ENCODE data around the gene PAQR8.

PAQR8 gene

DNA sequence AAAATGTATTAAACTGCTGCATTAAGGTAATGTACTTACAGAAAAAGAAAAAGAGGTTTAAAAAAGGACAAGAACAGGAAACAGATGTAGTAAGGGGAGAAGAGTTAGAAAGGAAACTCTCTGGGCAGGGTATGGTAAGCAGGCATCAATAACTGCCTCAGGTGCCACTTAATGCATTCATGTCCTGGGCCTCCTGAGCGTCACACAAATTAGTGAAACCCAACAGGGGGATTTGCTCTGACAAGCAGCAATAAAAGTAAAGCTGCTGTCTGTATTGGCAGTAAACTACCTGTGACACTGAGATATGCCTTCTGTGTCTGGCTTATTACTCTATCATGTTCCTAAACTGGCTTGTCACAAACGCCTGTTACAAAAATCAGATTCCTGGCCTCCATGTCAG, 56.7 kb downstream of the PAQR8 start:
- no peak for DNase-seq (ENCODE audit: low spot score)
- in situ Hi-C loops (cut with MboI; ENCODE audit: low sequenced_read_pairs, unreplicated experiment): loop anchor here (5.0 kb wide), 2 partner anchors 79 to 249 kb away; no protein-coding TSS in a partner anchor
- TF ChIP-seq, protein P1, sequence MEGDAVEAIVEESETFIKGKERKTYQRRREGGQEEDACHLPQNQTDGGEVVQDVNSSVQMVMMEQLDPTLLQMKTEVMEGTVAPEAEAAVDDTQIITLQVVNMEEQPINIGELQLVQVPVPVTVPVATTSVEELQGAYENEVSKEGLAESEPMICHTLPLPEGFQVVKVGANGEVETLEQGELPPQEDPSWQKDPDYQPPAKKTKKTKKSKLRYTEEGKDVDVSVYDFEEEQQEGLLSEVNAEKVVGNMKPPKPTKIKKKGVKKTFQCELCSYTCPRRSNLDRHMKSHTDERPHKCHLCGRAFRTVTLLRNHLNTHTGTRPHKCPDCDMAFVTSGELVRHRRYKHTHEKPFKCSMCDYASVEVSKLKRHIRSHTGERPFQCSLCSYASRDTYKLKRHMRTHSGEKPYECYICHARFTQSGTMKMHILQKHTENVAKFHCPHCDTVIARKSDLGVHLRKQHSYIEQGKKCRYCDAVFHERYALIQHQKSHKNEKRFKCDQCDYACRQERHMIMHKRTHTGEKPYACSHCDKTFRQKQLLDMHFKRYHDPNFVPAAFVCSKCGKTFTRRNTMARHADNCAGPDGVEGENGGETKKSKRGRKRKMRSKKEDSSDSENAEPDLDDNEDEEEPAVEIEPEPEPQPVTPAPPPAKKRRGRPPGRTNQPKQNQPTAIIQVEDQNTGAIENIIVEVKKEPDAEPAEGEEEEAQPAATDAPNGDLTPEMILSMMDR (IDR thresholded peaks at IDR 0.05; ENCODE audit: borderline replicate concordance, control extremely low read depth, extremely low read depth, insufficient read depth, missing control alignments): no peak

DNA sequence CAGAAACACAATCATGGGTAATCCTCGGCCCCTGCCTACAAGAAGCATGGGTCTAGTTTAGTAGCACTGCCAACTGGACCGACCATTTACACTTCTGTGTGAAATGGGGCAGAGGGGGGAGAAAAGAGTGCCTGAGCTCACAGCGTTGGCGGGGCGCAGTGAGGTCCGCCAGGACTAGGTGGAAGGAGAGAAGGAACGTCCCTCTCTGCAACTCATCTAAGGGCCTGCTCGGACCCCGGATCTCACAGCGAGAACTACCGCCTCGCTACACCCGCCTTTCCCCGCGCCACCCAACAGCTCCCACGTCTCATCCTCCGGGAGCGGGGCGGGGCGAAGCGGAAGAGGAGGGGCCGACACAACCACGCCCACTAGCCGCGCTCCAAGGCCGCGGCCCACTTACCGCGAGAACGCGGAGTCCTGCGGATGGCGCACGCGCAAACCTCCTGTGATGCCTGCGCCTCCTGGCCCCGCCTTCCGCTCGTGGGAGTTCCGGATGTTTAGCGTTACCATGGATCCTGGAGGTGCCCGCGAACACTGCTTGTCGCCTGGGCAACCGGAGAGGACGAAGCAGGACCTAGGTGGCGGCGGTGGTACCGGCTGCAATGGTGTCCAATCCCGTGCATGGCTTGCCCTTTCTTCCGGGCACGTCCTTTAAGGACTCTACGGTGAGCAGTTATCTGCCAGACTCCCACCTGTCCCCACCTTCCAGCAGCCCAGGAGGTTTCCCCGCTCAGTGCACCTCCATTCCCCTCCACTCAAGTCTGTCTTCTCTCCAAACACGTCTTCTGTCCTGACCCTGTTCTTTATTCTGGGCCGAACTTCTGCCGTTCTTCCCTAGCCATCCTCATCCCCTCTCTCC, 58.1 kb downstream of the PAQR8 start, which contains the start of gene EFHC1:
EFHC1 (plus strand) TSS at position 534 of the 859 bp plus-strand sequence; CDS start at position 603, 69 bp downstream.
- peak; percentile 95 for DNase-seq (ENCODE audit: low spot score)
- TF ChIP-seq, protein P1 (IDR thresholded peaks at IDR 0.05; ENCODE audit: borderline replicate concordance, control extremely low read depth, extremely low read depth, insufficient read depth, missing control alignments): no peak
- in situ Hi-C loops (cut with MboI; ENCODE audit: low sequenced_read_pairs, unreplicated experiment): loop anchor here (5.0 kb wide), 2 partner anchors 77 to 247 kb away; no protein-coding TSS in a partner anchor

DNA sequence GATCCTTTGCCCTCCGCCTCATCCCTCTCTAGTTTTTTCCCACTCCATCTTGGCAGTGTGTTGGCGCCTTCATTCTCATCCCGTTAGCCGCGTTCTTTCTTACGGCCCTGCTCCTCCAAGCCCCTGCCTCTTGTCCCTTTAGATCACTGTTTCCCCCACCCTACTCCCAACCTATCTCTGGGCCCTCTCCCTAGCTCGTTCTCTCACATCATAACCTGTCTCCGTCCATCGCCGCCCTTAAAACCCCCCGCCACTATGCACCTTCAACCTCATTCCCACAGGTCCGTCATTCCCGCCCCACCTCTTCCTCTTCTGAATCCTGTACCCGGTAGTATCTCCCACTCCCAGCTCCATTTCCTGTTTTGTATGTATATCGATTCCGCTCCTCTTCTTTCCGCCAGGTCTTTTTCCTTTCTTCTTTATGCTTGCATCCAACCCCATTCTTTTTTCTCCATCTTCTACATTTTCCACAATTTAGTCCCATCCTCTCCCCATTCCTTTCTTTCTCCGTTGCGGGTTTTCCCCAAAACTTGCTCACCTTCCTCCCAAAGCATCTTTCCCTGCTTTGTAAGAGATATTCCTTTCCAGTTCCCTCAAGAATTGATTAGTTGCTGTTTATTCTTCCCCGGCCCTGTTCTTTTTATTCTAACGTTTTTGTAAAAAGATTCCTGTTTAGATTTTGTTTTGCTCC, 58.9 kb downstream of the PAQR8 start:
- in situ Hi-C loops (cut with MboI; ENCODE audit: low sequenced_read_pairs, unreplicated experiment): no loop called here
- no peak for DNase-seq (ENCODE audit: low spot score)
- TF ChIP-seq, protein P1 (IDR thresholded peaks at IDR 0.05; ENCODE audit: borderline replicate concordance, control extremely low read depth, extremely low read depth, insufficient read depth, missing control alignments): no peak

DNA sequence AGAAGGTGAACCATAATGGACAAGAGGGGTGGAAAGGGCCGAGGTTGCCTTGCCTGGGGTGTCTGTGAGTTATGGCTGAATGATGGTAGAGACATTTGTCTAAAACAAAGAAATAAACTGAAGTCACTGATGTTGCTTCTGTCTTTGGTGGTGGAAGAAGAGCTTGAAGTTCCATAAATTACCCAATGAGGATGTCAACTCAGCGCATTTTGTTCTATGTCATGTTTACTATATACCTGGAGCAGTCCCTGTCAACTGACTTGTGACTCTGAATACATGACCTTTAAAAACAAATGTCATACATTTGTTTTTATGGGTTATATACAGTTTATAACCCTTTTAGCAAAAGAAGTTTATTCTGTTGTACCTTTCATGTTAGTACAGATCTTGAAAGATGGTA, 60.2 kb downstream of the PAQR8 start:
- TF ChIP-seq, protein P1 (IDR thresholded peaks at IDR 0.05; ENCODE audit: borderline replicate concordance, control extremely low read depth, extremely low read depth, insufficient read depth, missing control alignments): no peak
- in situ Hi-C loops (cut with MboI; ENCODE audit: low sequenced_read_pairs, unreplicated experiment): no loop called here

DNA sequence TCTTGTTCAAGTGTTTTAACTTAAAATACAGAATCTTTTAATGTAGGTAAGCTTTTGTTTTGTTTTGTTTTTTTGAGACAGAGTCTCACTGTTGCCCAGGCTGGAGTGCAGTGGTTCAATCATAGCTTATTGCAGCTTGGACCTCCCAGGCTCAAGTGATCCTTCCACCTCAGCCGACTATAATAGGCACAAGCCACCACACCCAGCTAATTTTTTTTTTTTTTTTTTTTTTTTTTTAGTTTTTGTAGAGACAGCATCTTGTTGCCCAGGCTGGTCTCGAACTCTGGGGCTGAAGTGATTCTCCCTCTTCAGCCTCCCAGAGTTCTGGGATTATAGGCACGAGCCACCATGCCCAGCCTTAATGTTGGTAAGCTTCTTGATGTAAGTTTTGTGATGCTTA, 61.5 kb downstream of the PAQR8 start:
- DNase-seq (ENCODE audit: low spot score): no peak
- in situ Hi-C loops (cut with MboI; ENCODE audit: low sequenced_read_pairs, unreplicated experiment): no loop called here
- TF ChIP-seq, protein P1 (IDR thresholded peaks at IDR 0.05; ENCODE audit: borderline replicate concordance, control extremely low read depth, extremely low read depth, insufficient read depth, missing control alignments): no peak

More for the DNA sequence above, 60.2 kb downstream of the PAQR8 start:
- no peak for DNase-seq (ENCODE audit: low spot score)

DNA sequence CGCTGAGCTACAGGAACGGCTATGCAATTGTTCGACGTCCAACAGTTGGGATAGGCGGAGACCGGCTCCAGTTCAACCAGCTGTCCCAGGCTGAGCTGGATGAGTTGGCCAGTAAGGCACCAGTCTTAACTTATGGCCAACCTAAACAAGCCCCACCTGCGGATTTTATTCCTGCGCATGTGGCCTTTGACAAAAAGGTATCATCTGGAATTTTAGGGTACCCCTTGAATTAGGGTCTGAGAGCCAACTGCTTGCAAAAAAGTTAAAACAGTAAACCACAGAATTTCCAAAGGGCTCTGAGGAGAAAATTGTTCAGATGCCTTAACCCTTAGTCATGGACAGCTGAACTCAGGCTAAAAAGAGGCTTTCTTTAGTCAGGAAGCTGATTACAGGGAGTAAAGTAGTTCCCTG, 62.0 kb downstream of the PAQR8 start:
- TF ChIP-seq, protein P1 (IDR thresholded peaks at IDR 0.05; ENCODE audit: borderline replicate concordance, control extremely low read depth, extremely low read depth, insufficient read depth, missing control alignments): no peak
- DNase-seq (ENCODE audit: low spot score): no peak
- in situ Hi-C loops (cut with MboI; ENCODE audit: low sequenced_read_pairs, unreplicated experiment): no loop called here
